Left ventricle myocardium inferior (tissue), 1 donor: ENCODE data around the gene AGBL2. TPM values are rescaled to one million over a fixed set of nuclear protein-coding genes. Genes with fewer than 3 reads are reported as not detected.

Experiments
- DNase-seq: peaks from one replicate; pipeline ENCODE4 v3.0.0-alpha.2; 2020
- H3K27ac ChIP-seq: fragments of 200-600 bp; replicated peaks from 2 replicates; pipeline ENCODE4 v1.8.0; 2021
- H3K27me3 ChIP-seq: fragments of 200-600 bp; 2 replicates; pipeline ENCODE4 v1.8.0; 2021; ENCODE audit warnings: low read depth
- H3K36me3 ChIP-seq: fragments of 200-600 bp; 2 replicates; pipeline ENCODE4 v1.8.0; 2021
- H3K4me1 ChIP-seq: fragments of 200-600 bp; 2 replicates; pipeline ENCODE4 v1.8.0; 2021
- H3K4me3 ChIP-seq: fragments of 200-600 bp; 2 replicates; pipeline ENCODE4 v1.8.0; 2021; ENCODE audit warnings: mild to moderate bottlenecking, moderate library complexity
- H3K9me3 ChIP-seq: fragments of 200-600 bp; replicated peaks from 2 replicates; pipeline ENCODE4 v1.8.0; 2021
- CTCF ChIP-seq: fragments of 200-600 bp; IDR thresholded peaks from 2 replicates; pipeline ENCODE4 v1.8.0; 2021; ENCODE audit warnings: antibody characterized with exemption, mild to moderate bottlenecking, borderline replicate concordance
- intact Hi-C: fragments of 100-400 bp; cut with micrococcal nuclease; formaldehyde crosslinking; loops from one replicate; pipeline ENCODE4 v1.11.0; 2022
- total RNA-seq: library from RNA; stranded (reverse); fragmentation: NEBNext Ultra II Directional; extraction: Animal tissue kit (Norgen Biotek cat#: 25700); gene quantifications from one replicate; pipeline ENCODE4 v1.2.1, GENCODE V29; 2021
- donor health status: DM: no; HTN: yes; CAD: no; lungs with severe emphysema.

The AGBL2 gene
- total RNA-seq, 1 donor from 2014 or later, result 0.38 TPM

GRCh38 chr11:47651818-47652469 is 63.2 kb downstream of the AGBL2 start:
- no peaks in the 10 kb centered on the region for H3K27me3 ChIP-seq
- H3K9me3 ChIP-seq, result peaks cover 14% of the 10 kb centered on the region
- no peak for DNase-seq
- no peaks in the 10 kb centered on the region for H3K36me3 ChIP-seq
- no peak for TF ChIP-seq CTCF
- no peak overlapping the region for H3K4me3 ChIP-seq
- intact Hi-C loops, result no loop called here
- no peak overlapping the region for H3K27ac ChIP-seq
- H3K4me1 ChIP-seq, result no peaks in the 10 kb centered on the region

DNA sequence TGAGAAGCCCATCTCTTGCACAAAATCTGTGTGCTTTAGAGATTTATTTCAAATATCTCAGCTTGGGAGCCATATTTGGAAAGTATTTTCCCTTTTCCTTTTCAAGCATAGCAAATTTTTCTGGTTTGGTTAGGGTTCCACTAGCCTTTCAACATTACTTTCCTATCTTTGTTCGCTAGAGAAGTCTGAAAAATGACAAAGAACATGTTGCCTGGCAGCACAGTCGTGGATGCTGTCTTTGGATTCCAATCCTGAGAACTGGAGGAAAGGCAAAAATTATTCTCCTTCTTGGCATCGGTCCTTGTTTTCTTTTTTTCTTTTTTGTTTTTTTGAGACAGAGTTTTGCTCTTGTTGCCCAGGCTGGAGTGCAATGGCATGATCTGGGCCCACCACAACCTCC is 65.9 kb downstream of the AGBL2 start:
- DNase-seq, result no peak
- Histone ChIP-seq H3K27ac (no peak overlapping the region), H3K4me1 (no peaks in the 10 kb centered on the region), H3K36me3 (no peaks in the 10 kb centered on the region), H3K27me3 (no peaks in the 10 kb centered on the region), H3K9me3 (peaks cover 14% of the 10 kb centered on the region), H3K4me3 (no peak overlapping the region)
- intact Hi-C loops, result no loop called here
- no peak for TF ChIP-seq CTCF

DNA sequence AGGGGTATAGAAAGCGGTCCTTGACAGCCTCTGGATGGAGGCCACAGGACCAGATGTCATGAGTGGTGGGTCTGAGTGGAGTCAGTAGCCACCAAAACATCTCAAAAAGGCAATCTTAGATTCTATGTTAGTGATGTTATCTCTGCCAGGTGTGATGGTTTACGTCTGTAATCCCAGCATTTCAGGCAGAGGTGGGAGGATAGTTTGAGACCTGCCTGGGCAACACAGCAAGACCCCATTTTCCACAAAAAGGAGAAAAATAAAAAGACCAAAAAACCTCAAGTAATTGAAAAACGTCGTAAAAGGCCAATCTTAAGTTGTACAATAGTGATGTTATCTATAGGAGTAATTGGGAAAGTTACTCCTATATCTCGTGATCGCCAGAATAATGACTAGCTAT is 69.2 kb downstream of the AGBL2 start:
- no peak for TF ChIP-seq CTCF
- H3K27ac ChIP-seq, result no peak overlapping the region
- intact Hi-C loops, result no loop called here
- H3K4me1 ChIP-seq, result peaks cover 13% of the 10 kb centered on the region
- H3K27me3 ChIP-seq, result no peaks in the 10 kb centered on the region
- H3K36me3 ChIP-seq, result no peaks in the 10 kb centered on the region
- H3K4me3 ChIP-seq, result no peak overlapping the region
- H3K9me3 ChIP-seq, result no peaks in the 10 kb centered on the region
- no peak for DNase-seq

DNA sequence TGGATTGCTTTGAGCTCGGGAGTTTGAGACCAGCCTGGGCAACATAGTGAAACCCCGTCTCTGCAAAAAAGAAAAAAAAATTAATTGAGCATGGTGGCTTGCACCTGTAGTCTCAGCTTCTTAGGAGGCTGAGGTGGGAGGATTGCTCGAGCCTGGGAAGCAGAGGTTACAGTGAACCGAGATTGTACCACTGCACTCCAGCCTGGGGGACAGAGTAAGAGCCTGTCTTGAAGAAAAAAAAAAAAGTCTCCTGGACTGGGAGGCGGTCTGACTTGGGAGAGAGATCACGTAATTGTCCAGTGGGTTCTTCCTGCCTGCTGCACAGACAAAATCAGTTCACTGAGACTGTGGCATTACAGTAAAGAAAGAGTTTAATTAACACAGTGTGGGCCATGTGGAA is 69.7 kb downstream of the AGBL2 start:
- H3K27ac ChIP-seq, result no peak overlapping the region
- no peaks in the 10 kb centered on the region for H3K27me3 ChIP-seq
- no peak for TF ChIP-seq CTCF
- no peak for DNase-seq
- intact Hi-C loops, result no loop called here
- H3K9me3 ChIP-seq, result no peaks in the 10 kb centered on the region
- H3K36me3 ChIP-seq, result no peaks in the 10 kb centered on the region
- no peak overlapping the region for H3K4me3 ChIP-seq
- peaks cover 18% of the 10 kb centered on the region for H3K4me1 ChIP-seq

DNA sequence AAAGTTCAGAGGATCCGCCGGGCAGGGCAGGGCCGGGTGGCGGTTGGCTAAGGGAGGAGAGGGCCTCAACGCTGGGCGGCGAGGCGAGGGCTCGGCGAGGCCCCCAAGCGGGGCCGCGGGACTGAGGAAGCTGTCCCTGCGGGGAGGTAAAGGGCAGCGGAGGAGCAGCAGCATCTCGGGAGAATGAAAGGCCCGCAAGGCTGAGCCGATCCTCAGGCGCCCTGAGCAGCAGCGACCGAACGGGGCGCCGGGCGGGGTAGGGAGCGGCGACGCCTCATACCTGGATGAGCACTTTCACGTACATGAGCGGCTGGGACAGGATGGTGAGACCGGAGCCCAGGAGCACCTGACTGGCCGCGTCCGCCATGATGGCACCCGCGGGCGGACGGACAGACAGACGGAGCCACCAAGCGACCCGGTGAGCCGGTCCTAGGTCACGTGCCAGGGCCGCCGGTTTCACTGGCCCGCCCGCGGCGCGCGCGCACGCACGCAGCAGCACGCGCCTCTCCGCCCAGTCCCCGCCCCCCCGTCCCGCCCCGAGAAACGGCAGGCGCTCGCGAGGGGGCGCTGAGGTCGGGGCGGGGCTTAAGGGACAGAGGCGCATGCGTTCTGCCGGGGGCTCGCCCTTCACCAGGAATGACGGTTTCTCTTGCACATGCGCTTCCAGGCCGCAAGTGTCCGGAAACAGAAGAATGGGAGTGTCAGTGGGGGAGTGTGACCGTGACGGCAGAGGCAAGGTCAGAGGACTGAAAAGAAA is 72.9 kb downstream of the AGBL2 start, which contains the start of gene MTCH2:
MTCH2 (minus strand) TSS at position 461 of the 757 bp plus-strand sequence; CDS start at position 367, 94 bp downstream.
- Histone ChIP-seq H3K4me1 (peaks cover 19% of the 10 kb centered on the region), H3K27ac (peak within 1 kb of the TSS; percentile 93), H3K9me3 (no peaks in the 10 kb centered on the region), H3K4me3 (peak within 1 kb of the TSS; percentile 87), H3K27me3 (no peaks in the 10 kb centered on the region), H3K36me3 (peaks cover 17% of the 10 kb centered on the region)
- intact Hi-C loops, result no loop called here
- peak; percentile 56 for TF ChIP-seq CTCF
- peak; percentile 95 for DNase-seq
